C4-2B (cell line): ENCODE measurements around the gene RMND1.
A peak's percentile ranks its signal among the peaks of the same experiment; 100 is the strongest.

Source experiments
- H3K27ac ChIP-seq: fragments of 450-650 bp; 2 replicates; pipeline ENCODE4 v1.5.1; 2017
- CTCF ChIP-seq: fragments of 450-650 bp; conservative IDR thresholded peaks from 2 replicates; pipeline ENCODE4 v1.5.1; 2017; ENCODE audit warnings: mild to moderate bottlenecking
- ZFX ChIP-seq: fragments of 450-650 bp; IDR thresholded peaks from 2 replicates; pipeline ENCODE4 v1.6.1; 2017

The RMND1 gene

GRCh38 chr6:151408858-151409257, 43.1 kb downstream of the RMND1 start:
- no peak overlapping the region for H3K27ac ChIP-seq
- no peak for TF ChIP-seq ZFX
- TF ChIP-seq CTCF: no peak

GRCh38 chr6:151403919-151404308, 48.0 kb downstream of the RMND1 start:
- no peak overlapping the region for H3K27ac ChIP-seq
- TF ChIP-seq CTCF: no peak
- no peak for TF ChIP-seq ZFX

GRCh38 chr6:151402228-151402627, 49.7 kb downstream of the RMND1 start:
- TF ChIP-seq CTCF: no peak
- TF ChIP-seq ZFX: no peak
- no peak overlapping the region for H3K27ac ChIP-seq

DNA sequence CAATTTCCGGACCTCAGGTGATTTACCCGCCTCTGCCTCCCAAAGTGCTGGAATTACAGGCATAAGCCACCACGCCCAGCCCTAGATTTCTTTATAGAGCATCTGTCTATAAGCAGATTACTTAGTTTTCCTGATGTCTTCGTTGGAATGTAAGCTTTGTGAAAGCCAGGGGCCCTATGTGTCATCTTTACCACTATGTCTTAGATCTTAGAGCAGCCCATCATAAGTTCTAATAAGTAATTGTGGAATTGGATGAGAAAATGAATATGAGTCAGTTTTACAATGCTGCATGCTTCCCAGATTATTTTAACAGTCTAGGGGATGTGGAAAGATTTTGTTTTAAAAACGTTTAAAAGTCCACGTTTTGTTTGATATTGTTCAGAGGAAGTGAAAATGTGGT, 51.5 kb downstream of the RMND1 start:
- no peak for TF ChIP-seq ZFX
- TF ChIP-seq CTCF: no peak
- no peak overlapping the region for H3K27ac ChIP-seq

DNA sequence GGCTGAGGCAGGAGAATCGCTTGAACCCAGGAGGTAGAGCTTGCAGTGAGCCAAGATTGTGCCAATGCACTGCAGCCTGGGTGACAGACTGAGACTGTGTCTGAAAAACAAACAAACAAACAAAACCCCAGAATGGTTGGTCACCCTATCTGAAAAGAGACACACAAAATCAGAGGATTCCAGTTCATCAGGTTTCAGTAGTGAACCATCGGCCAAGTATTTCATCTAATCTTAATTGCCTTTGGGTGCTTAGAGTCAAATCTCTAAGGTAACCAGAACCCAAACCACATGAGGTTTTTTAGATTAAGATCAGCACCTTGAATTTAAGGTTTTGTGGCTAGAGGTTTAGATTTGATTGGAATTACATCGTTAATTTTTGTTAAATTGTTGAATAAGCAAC, 52.2 kb downstream of the RMND1 start:
- peak overlapping the region; percentile 29 for H3K27ac ChIP-seq
- TF ChIP-seq CTCF (no peak), ZFX (no peak)

- no peak for TF ChIP-seq ZFX
- no peak for TF ChIP-seq CTCF
- no peak overlapping the region for H3K27ac ChIP-seq
These were observed 58.5 kb downstream of the RMND1 start for GRCh38 chr6:151393410-151393809.

DNA sequence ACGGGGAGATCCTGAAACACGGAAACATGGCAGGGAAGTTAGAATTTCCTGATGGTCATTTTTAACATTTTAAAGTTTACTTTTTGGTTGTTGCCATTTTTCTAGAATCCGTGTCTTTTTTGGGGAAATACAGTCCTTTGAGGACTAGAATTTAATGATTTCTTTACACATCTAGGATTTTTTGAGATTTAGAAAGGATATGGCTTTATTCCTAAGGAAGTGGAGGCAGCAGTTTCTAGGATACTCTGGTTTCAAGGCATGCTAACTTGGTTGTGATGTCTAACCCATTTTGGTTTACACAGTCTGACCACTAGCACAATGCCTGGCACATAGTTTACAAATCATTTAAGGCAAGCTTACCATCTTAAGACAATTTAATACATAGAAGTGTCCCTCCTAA, 59.5 kb downstream of the RMND1 start:
- TF ChIP-seq ZFX (no peak), CTCF (no peak)
- no peak overlapping the region for H3K27ac ChIP-seq
